NCI-H1436 treated with DMSO at 0.1 percent for 48 hours (cell line): Measurements from ENCODE around the gene NEURL4.

Experiments used
- DNase-seq: peaks from one replicate; lab custom pipeline; 2025; lab: John Stamatoyannopoulos, UW

Gene NEURL4

DNA sequence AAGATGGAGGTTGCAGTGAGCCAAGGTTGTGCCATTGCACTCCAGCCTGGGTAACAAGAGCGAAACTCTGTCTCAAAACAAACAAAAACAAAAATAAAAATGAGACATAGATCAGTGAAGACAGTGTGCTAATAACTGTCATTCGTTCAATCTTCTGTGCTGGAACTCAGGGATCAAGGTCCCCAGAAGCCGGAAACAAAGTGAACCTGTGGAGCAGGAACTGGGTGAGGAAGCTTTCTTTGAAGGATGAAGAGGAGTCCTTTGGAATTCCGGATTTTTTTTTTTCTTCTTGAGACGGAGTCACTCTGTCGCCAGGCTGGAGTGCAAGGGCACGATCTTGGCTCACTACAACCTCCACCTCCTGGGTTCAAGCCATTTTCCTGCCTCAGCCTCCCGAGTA is 49.7 kb downstream of the NEURL4 start:
- no peak for DNase-seq

DNA sequence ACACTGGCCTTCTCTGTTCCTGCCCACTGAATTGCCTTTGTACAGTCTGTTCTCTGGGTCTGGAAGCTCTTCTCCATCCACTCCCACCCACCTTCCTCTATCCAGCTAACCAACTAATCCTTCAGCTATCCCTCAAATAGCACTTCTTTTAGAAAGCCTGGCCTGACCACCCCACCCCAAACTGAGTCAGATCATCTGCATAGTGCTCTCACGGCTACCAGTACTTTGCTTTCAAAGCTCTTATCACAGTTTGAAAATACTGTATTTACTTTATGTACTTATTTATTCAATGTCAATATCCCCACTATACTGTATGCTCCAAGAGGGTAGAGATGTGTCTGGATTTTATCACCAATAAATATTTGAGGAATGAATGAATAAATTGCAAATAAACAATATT is 62.4 kb downstream of the NEURL4 start:
- DNase-seq: no peak
